HG03095 (cell line): ENCODE measurements around the gene FOXN3.
"Not testable (repeated sequence)": the region's sequence is repeated elsewhere in the genome, so short reads cannot be mapped to it uniquely, and the experiment has no call there.

ENCODE experiments used
- ATAC-seq: cut with Tn5 transposase; IDR thresholded peaks from one replicate; pipeline ENCODE4 v1.9.1; 2021; ENCODE audit warnings: moderate library complexity; ENCODE audit not compliant: unreplicated experiment

Gene FOXN3

GRCh38 chr14:89255012-89255411, 162.0 kb downstream of the FOXN3 start:
- ATAC-seq: no peak

- no peak for ATAC-seq
Measured at GRCh38 chr14:89254166-89254909, 162.7 kb downstream of the FOXN3 start.

- no peak for ATAC-seq
Measured at GRCh38 chr14:89252887-89253532, 164.0 kb downstream of the FOXN3 start.

GRCh38 chr14:89251061-89251460, 166.0 kb downstream of the FOXN3 start:
- ATAC-seq: no peak

- not testable (repeated sequence) for ATAC-seq
Measured at GRCh38 chr14:89250655-89250975, 166.4 kb downstream of the FOXN3 start.

GRCh38 chr14:89249972-89250654, 166.9 kb downstream of the FOXN3 start:
- no peak for ATAC-seq

- ATAC-seq: no peak
Measured at GRCh38 chr14:89249065-89249695, 167.9 kb downstream of the FOXN3 start.

GRCh38 chr14:89248411-89249064, 168.5 kb downstream of the FOXN3 start:
- no peak for ATAC-seq

- ATAC-seq: no peak
Measured at GRCh38 chr14:89247457-89248122, 169.4 kb downstream of the FOXN3 start.

- ATAC-seq: no peak
Measured at GRCh38 chr14:89246290-89246689, 170.7 kb downstream of the FOXN3 start.

GRCh38 chr14:89245802-89246201, 171.2 kb downstream of the FOXN3 start:
- no peak for ATAC-seq

GRCh38 chr14:89244720-89245119, 172.3 kb downstream of the FOXN3 start:
- no peak for ATAC-seq

GRCh38 chr14:89243741-89244140, 173.3 kb downstream of the FOXN3 start:
- ATAC-seq: no peak

GRCh38 chr14:89243286-89243685, 173.7 kb downstream of the FOXN3 start:
- ATAC-seq: no peak

- ATAC-seq: no peak
Measured at GRCh38 chr14:89242652-89243279, 174.3 kb downstream of the FOXN3 start.

GRCh38 chr14:89241934-89242651, 174.9 kb downstream of the FOXN3 start:
- no peak for ATAC-seq

GRCh38 chr14:89241257-89241656, 175.8 kb downstream of the FOXN3 start:
- no peak for ATAC-seq

GRCh38 chr14:89240414-89240813, 176.6 kb downstream of the FOXN3 start:
- no peak for ATAC-seq

GRCh38 chr14:89239023-89239422, 178.0 kb downstream of the FOXN3 start:
- ATAC-seq: no peak
